Stimulated activated CD4-positive, alpha-beta T cell treated with anti-CD3 and anti-CD28 coated beads, TNF-alpha, amount 100 ng/mL, for 48 hours (primary cell): ENCODE results near the gene KCNE4.

Experiments used
- DNase-seq, 3 donors: peaks; one replicate each; pipeline ENCODE4 v3.0.0-alpha.2; 2020; ENCODE audit warnings: low read depth in 3 of 3

The KCNE4 gene

DNA sequence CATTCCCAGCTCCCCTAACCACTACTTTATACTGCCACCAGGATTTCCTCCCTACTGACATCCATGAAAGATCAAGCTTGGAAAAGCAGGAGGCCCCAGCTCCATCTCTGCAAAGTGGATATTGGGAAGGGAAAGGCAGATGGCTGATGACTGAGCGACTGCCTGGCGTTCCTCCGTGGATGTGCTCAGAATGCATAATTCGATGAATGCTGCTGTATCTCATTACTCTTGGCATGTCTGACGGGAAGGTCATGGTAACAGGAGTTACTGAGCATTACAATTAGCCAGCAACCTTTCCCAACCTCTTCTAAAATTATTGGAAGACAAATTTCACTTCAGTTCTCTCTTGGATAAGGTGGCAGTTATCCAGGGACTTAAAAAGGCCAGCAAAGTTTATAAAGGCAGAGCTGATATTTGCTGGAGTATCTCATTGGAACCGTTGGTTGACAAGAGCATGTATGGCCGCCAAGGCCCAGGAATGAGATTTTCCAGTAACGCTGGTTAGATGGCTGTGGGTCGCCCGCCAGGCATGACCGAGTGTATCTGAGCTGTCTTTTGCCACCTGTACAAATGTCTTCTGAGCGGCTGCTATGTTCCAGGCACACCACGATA lies 34.5 kb downstream of the KCNE4 start:
- DNase-seq, result no peak

GRCh38 chr2:223087466-223087865 lies 35.5 kb downstream of the KCNE4 start:
- DNase-seq, result no peak

DNA sequence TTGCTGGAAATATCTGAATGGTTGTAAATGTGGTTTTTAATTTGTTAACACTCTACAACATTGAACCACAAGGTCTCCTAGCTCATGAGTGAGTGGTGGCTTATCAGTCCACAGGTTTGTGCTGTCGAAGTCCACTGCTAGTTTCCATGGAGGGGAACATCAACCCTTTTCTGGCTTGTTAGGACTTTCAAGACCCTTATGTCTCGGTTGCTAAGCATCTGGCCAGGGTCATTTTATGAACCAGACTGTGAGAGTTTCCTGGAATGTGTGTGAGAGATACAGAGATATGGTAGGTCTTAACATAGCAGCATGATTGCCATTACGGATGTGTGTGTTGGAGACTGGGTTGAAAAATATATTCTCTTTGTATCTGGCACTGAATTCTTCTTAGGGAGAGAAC lies 36.9 kb downstream of the KCNE4 start:
- no peak for DNase-seq

DNA sequence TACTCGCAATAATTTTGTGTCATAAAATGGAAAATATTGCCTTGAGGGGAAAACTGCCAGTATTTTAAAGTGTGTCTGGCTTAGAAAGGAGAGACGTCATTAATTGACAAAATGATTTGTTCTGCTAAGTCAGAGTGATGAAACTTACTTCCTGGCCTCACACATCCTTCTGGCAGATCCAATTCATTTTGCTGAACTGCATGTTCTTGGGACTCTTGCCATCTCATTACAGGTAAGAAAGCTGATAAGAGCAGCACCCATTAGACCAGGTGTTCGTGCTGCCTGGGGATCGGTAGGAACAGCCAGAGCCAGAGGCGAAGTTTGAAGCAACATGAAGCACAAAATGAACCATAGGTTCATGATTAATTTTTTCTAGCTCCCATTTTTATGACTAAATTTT lies 38.0 kb downstream of the KCNE4 start:
- no peak for DNase-seq

DNA sequence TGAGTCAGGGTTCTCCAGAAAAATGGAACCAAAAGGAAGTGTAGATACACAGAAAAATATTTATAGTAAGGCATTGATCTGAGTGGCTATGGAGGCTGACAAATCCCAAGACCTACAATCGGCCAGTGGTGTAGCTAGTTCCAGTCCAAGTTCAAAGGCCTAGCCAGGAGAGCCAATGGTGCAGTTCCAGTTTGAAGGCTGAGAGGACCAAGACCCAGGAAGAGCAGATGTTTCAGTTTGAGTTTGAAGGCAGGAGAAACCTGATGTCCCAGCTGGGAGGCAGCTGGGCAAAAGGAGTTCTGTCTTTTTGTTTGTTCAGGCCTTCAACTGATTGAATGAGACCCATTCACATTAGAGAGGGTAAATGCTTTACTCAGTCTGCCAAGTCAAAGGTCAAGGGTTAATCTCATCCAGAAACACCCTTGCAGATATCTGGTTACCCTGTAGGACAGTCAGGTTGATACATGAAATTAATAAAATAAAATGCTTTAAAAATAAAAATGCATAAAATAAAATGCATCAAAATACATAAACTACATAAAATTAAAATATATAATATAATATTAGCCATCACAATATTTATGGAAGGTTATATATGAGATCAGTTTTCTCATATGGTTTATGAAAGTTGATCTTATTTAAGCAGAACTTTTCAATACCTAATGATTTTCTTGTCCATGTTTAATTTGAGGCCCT lies 38.7 kb downstream of the KCNE4 start:
- DNase-seq, result no peak

GRCh38 chr2:223092667-223093066 lies 40.7 kb downstream of the KCNE4 start:
- no peak for DNase-seq

DNA sequence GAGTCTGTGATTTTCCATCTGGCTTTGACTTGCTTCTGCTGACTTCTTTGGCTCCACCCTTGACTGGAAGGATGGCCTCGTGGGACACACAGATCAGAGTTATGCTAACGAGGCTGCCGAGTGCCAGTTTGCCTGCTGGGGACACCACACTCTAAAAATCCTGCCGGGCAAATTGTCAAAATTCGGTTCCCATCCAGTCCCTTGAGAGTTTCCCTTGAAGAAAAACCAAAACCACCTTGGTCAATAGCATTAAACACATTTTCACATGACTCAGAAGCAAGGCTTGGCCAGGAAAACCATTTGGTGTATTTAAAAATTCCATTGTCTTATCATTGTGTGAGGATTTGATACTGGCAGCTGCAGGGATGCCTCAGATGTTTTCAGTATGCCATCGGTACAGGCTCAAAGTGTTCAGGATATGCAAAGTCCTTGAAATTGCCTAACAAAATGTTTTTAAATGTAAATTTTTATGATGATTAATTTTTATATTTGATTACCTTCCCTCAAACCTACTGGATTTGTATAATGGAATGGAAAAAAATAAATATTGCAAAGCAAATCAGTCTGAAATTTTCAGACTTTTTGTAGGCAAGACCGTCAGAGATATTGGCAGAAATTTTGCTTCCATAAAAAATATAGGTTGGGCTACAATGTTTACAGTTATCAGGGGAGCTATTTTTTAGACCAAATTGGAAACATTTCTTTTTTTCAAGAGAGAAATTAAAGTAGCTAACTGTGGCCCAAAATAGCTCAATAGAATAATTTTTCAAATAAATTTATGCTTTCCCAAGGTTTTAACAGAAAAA lies 41.6 kb downstream of the KCNE4 start:
- DNase-seq, result no peak

- no peak for DNase-seq
Observed at GRCh38 chr2:223095207-223095606, 43.2 kb downstream of the KCNE4 start.

GRCh38 chr2:223096235-223096970 lies 44.4 kb downstream of the KCNE4 start:
- no peak for DNase-seq

GRCh38 chr2:223097888-223098383 lies 45.9 kb downstream of the KCNE4 start:
- no peak for DNase-seq

GRCh38 chr2:223099561-223099960 lies 47.6 kb downstream of the KCNE4 start:
- no peak for DNase-seq

- DNase-seq, result no peak
Observed at GRCh38 chr2:223100061-223100511, 48.1 kb downstream of the KCNE4 start.

DNA sequence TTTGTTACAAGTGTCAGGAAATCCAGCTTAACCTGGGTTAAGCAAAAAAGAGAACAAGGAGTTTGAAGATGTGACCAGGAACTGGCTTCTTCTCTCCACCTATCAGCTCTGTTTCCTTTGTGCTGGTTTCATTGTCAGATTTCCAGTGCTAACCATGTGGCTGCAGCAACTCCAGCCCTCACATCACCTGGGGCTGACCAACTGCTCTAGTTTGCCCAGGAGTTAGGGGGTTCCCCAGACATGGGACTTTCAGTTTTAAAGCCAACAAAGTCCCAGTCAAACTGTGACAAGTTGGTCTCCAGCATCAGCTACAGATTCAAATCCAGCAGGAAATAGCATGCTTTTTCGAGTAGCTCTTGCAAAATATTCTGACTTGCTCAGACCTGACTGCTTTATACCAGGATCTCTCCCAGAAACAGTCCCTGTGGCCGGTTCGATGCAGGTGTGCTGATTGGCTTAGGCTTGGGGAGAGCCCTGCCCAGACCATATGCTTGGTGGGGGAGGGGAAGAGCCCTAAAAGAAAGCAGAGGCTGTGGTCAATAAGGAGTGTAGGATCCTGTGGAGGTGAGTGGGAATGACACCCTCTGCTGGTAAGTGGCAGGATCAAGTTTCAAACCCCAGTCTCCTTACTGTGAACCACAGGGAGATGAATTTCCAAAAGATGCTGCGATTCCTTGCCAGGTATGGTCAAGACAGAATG lies 49.5 kb downstream of the KCNE4 start:
- no peak for DNase-seq

- DNase-seq, result no peak
Observed at GRCh38 chr2:223102040-223102400, 50.0 kb downstream of the KCNE4 start.

DNA sequence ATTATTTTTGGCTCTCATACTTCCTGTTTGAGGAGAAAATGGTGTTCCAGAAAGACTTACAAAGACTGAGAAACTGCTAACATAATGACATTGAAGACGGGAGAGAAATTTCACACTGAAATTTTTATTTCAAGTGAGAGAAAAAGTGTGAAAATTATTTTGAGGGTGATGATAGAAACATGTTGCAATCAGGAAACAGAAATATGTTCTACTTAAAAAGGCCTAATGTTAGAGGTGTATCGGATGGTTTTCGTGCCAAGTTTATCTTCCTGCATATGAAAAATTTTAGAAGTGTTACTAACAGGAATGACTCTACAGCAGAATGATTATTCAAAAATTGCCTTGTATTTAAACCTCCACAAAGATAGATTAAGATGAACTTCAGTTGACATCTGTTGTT lies 50.5 kb downstream of the KCNE4 start:
- DNase-seq, result no peak

DNA sequence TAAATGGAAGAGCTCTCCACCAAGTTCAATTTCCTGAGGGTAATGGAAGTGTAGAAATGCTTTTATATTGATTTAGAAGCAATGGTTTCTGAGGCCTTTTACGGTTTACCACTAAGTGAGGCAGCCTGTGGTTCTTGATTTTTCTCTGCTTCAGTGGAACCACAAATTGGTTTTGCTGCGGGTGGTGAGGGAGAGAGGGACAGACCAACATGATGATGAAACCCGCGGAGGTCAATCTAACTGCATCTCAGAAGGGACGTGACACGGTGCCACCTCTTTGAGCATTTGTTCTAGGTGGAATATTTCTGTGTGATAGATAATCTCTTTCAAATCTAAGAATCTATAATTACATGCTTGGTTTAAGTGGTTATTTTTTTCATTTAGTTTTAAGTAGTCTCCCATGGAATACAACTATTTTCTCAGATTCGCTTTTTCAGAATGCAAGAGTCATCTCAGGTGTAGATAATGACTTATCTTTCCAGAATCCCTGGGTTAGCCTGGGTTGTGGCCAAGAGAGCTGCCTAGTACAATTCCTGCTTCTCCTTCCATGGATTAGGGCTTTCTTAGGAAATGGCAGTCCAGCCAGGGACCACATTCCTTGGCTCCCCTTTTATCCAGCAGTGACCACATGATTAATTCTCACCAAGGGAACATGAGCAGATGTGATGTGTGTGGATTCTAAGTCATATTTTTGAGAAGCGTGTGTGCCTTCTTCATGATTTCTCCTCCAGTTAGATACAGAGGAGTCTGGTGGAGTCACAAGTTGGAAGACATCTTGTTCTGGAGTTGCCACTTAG lies 52.5 kb downstream of the KCNE4 start:
- no peak for DNase-seq
